ENCODE results near the gene TUBB2B. TPM values are rescaled to one million over a fixed set of nuclear protein-coding genes. Genes with fewer than 3 reads are reported as not detected.
A peak's percentile ranks its signal among the peaks of the same experiment; 100 is the strongest.
"Not testable (repeated sequence)": the region's sequence is repeated elsewhere in the genome, so short reads cannot be mapped to it uniquely, and the experiment has no call there.

The TUBB2B gene
- total and polyA plus RNA-seq, 2 donors = 4.3 to 6.8 TPM

DNA sequence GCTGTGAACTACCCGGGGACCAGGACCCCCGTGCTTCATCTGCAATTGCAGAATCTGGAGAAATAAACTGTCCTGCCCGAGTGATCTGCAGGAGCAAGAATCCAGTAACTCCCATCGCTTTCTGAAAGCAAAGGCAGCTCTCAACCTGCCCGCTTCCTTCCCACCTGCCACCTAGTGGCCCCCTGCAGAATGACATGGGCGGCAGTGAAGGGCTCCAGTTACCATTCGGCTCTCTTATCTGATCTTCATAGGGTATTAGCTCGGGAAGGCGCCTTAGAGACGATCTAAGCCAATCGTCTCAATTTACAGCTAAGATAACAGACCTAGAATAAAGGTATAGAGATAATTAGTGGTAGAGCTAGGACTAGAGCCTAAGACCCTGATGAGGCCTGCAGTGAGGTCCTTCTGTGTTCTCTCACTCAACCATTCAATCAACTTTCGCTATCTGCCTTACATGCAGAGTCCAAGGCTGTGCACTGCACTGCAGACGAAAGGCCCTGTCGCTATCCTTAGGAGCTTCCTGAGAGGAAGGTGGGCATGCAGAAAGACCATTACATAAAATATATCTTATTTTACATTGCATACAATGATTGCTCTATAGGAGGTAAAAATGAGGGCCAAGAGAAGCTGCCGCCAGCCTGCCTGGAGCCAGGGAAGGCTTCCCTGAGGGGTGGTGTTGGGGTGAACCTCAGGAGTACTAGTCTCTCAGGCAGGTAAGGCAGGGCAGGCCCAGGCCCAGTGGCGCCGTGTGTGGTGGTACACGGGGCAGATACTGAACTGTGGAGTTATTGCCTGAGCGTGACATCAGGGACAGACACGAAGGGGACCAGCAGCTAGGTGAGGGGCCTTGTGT is 24.2 kb upstream of the TUBB2B start:
- H3K9me3 ChIP-seq (ENCODE audit: control insufficient read depth in 2 of 2, insufficient read depth in 1 of 2, low read length in 1 of 2) = peaks cover 0 to 4% of the 10 kb centered on the region in 2 donors
- WGBS = 42% methylated on average over 20 of the region's 20 CpGs
- DNase-seq (ENCODE audit: low read depth in 6 of 9, low spot score in 9 of 9) = peak; percentile 48 to 85 (median 66)
- H3K27me3 ChIP-seq (ENCODE audit: control insufficient read depth in 2 of 2, insufficient read depth in 1 of 2, low read length in 1 of 2) = peaks cover 2 to 49% of the 10 kb centered on the region in 2 donors
- H3K4me1 ChIP-seq (ENCODE audit: control insufficient read depth in 2 of 2, insufficient read depth in 2 of 2, low read length in 2 of 2) = peaks cover 0 to 14% of the 10 kb centered on the region in 2 donors
- no peak overlapping the region for H3K4me3 ChIP-seq (ENCODE audit: low read length in 2 of 2)
- H3K27ac ChIP-seq (ENCODE audit: low read depth in 1 of 2, low read length in 1 of 2) = no peak overlapping the region
- H3K36me3 ChIP-seq (ENCODE audit: control insufficient read depth in 2 of 2, insufficient read depth in 2 of 2, low read length in 1 of 2) = no peaks in the 10 kb centered on the region

DNA sequence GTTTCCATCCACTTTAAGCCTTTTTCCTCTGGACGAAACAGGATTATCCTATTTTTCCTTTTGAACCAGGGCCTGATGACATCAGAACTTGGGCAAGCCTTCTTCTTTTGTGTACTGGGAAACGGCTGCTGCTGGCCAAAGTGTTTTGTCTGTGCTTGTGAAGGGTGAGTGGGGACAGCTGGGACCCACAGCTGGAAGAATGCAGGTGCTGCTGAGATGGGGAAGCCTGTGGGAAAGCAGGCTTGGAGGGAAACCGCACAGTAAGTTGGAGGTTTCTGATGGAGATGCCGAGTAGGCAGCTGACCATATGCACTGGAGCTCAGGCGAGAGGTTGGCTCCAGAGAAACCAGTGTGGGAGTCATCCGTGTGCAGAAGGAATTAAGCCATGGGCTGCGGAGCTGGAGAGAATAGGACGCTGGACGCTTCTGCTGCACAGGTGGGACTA is 22.8 kb upstream of the TUBB2B start:
- WGBS = 95% methylated on average over 9 of the region's 9 CpGs
- peaks cover 2 to 48% of the 10 kb centered on the region in 2 donors for H3K27me3 ChIP-seq (ENCODE audit: control insufficient read depth in 2 of 2, insufficient read depth in 1 of 2, low read length in 1 of 2)
- H3K4me1 ChIP-seq (ENCODE audit: control insufficient read depth in 2 of 2, insufficient read depth in 2 of 2, low read length in 2 of 2) = peaks cover 0 to 14% of the 10 kb centered on the region in 2 donors
- peaks cover 0 to 4% of the 10 kb centered on the region in 2 donors for H3K9me3 ChIP-seq (ENCODE audit: control insufficient read depth in 2 of 2, insufficient read depth in 1 of 2, low read length in 1 of 2)
- H3K36me3 ChIP-seq (ENCODE audit: control insufficient read depth in 2 of 2, insufficient read depth in 2 of 2, low read length in 1 of 2) = no peaks in the 10 kb centered on the region
- no peak overlapping the region for H3K27ac ChIP-seq (ENCODE audit: low read depth in 1 of 2, low read length in 1 of 2)
- H3K4me3 ChIP-seq (ENCODE audit: low read length in 2 of 2) = no peak overlapping the region
- DNase-seq (ENCODE audit: low read depth in 6 of 9, low spot score in 9 of 9) = no peak

DNA sequence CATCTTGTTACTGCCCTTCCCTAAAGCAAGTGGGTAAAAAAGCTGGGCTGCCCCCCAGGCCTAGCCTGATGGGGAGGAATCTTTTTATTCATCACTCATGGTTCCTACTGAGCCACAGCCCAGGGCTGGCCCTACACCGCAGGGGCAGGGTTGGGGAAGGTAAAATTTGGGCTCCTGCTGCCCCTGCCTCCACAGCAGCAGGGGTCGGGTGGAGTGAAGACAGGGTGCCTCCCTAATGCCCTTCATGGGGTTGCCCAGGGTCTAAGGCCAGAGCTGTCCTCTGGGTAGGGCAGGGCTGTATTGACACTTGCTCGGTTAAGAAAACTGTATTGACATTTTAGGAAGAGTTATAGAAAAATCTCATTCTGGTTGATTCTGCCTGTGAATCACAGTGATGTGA is 22.4 kb upstream of the TUBB2B start:
- Histone ChIP-seq H3K27me3 (ENCODE audit: control insufficient read depth in 2 of 2, insufficient read depth in 1 of 2, low read length in 1 of 2) (peaks cover 2 to 48% of the 10 kb centered on the region in 2 donors), H3K36me3 (ENCODE audit: control insufficient read depth in 2 of 2, insufficient read depth in 2 of 2, low read length in 1 of 2) (no peaks in the 10 kb centered on the region), H3K4me3 (ENCODE audit: low read length in 2 of 2) (no peak overlapping the region), H3K9me3 (ENCODE audit: control insufficient read depth in 2 of 2, insufficient read depth in 1 of 2, low read length in 1 of 2) (peaks cover 0 to 4% of the 10 kb centered on the region in 2 donors), H3K27ac (ENCODE audit: low read depth in 1 of 2, low read length in 1 of 2) (no peak overlapping the region), H3K4me1 (ENCODE audit: control insufficient read depth in 2 of 2, insufficient read depth in 2 of 2, low read length in 2 of 2) (peaks cover 0 to 14% of the 10 kb centered on the region in 2 donors)
- 96% methylated on average over 3 of the region's 3 CpGs for WGBS
- no peak for DNase-seq (ENCODE audit: low read depth in 6 of 9, low spot score in 9 of 9)

DNA sequence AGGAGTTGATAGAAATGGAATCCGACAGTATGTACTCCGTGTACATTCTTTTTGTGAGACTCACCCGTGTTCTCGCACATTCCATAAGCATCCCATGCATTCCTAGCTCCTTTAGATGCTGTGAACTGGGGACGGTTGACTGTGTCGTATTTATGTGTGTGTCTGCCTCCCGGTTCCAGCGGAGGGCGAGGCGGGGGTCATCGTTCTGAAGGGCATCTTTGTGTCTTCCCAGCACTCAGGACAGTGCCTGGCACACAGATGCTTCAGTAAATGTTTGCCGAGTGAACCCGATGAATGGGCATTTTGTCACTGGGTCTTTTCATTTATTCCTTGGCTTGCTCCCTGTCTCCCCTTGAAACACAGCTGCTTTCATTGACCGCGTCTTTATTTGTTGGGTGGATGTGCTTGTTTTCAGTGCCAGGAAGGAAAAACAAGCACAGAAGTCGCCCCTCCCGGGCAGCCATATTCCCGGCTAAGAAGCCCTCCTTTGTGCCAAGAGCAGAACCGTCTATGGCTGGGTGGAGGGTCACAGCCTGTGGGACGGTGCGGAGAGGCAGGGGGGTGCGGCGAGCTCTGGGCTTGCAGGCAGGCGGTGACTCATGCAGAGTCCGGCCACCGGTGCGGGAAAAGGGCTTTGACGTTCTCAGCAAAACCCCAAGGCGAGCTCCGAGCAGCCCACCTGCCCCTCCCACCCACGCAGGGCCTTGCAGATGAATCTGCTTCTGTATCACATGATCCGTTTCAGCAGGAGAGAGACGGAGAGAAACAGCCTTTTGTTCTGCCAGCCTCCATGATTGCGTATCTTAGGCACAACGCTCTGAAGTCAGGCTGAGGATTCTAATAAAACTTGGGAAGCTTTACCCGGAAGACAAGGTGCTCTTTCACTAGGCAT is 20.0 kb upstream of the TUBB2B start:
- 70% methylated on average over 36 of the region's 36 CpGs for WGBS
- H3K27ac ChIP-seq (ENCODE audit: low read depth in 1 of 2, low read length in 1 of 2) = no peak overlapping the region
- H3K36me3 ChIP-seq (ENCODE audit: control insufficient read depth in 2 of 2, insufficient read depth in 2 of 2, low read length in 1 of 2) = no peaks in the 10 kb centered on the region
- peak in 1 of 9 donors; percentile 43 for DNase-seq (ENCODE audit: low read depth in 6 of 9, low spot score in 9 of 9)
- H3K4me1 ChIP-seq (ENCODE audit: control insufficient read depth in 2 of 2, insufficient read depth in 2 of 2, low read length in 2 of 2) = peaks cover 0 to 14% of the 10 kb centered on the region in 2 donors
- H3K9me3 ChIP-seq (ENCODE audit: control insufficient read depth in 2 of 2, insufficient read depth in 1 of 2, low read length in 1 of 2) = no peaks in the 10 kb centered on the region
- peaks cover 2 to 59% of the 10 kb centered on the region in 2 donors for H3K27me3 ChIP-seq (ENCODE audit: control insufficient read depth in 2 of 2, insufficient read depth in 1 of 2, low read length in 1 of 2)
- H3K4me3 ChIP-seq (ENCODE audit: low read length in 2 of 2) = no peak overlapping the region

DNA sequence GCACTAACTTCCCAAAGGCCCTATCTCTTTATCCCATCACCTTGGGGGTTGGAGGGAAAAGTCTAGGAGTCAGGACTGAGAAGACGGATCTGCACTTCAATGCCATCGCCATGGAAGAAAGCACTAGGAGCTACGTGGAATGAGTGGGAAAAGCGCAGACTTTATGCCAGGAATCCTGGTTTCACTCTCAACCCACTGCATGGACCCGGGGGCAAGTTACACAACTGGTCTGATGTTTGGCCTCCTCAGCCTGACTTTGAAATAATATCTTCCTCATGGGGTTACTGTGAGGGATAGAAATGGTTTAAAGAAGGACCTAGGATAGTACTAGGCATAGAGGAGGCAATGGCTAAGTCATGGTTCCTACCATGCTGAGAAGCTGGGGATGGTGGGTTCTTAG is 17.8 kb upstream of the TUBB2B start:
- Histone ChIP-seq H3K36me3 (ENCODE audit: control insufficient read depth in 2 of 2, insufficient read depth in 2 of 2, low read length in 1 of 2) (no peaks in the 10 kb centered on the region), H3K27ac (ENCODE audit: low read depth in 1 of 2, low read length in 1 of 2) (no peak overlapping the region), H3K9me3 (ENCODE audit: control insufficient read depth in 2 of 2, insufficient read depth in 1 of 2, low read length in 1 of 2) (no peaks in the 10 kb centered on the region), H3K27me3 (ENCODE audit: control insufficient read depth in 2 of 2, insufficient read depth in 1 of 2, low read length in 1 of 2) (peaks cover 2 to 47% of the 10 kb centered on the region in 2 donors), H3K4me1 (ENCODE audit: control insufficient read depth in 2 of 2, insufficient read depth in 2 of 2, low read length in 2 of 2) (peaks cover 0 to 8% of the 10 kb centered on the region in 2 donors), H3K4me3 (ENCODE audit: low read length in 2 of 2) (no peak overlapping the region)
- no peak for DNase-seq (ENCODE audit: low read depth in 6 of 9, low spot score in 9 of 9)
- WGBS = 97% methylated on average over 5 of the region's 5 CpGs

DNA sequence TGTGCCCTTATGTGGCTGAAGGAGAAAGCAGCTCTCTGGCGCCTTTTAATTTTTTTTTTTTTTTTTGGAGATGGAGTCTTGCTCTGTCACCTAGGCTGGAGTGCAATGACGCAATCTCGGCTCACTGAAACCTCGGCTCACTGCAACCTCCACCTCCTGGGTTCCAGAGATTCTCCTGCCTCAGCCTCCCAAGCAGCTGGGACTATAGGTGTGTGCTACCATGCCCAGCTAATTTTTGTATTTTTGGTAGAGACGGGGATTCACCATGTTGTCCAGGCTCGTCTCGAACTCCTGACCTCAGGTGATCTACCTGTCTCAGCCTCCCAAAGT is 17.3 kb upstream of the TUBB2B start:
- not testable (repeated sequence) for H3K9me3 ChIP-seq (ENCODE audit: control insufficient read depth in 2 of 2, insufficient read depth in 1 of 2, low read length in 1 of 2); DNase-seq (ENCODE audit: low read depth in 6 of 9, low spot score in 9 of 9); H3K36me3 ChIP-seq (ENCODE audit: control insufficient read depth in 2 of 2, insufficient read depth in 2 of 2, low read length in 1 of 2); H3K4me3 ChIP-seq (ENCODE audit: low read length in 2 of 2); H3K4me1 ChIP-seq (ENCODE audit: control insufficient read depth in 2 of 2, insufficient read depth in 2 of 2, low read length in 2 of 2); H3K27ac ChIP-seq (ENCODE audit: low read depth in 1 of 2, low read length in 1 of 2)
- 98% methylated on average over 7 of the region's 7 CpGs for WGBS
- H3K27me3 ChIP-seq (ENCODE audit: control insufficient read depth in 2 of 2, insufficient read depth in 1 of 2, low read length in 1 of 2) = peaks cover 2 to 45% of the 10 kb centered on the region in 2 donors

DNA sequence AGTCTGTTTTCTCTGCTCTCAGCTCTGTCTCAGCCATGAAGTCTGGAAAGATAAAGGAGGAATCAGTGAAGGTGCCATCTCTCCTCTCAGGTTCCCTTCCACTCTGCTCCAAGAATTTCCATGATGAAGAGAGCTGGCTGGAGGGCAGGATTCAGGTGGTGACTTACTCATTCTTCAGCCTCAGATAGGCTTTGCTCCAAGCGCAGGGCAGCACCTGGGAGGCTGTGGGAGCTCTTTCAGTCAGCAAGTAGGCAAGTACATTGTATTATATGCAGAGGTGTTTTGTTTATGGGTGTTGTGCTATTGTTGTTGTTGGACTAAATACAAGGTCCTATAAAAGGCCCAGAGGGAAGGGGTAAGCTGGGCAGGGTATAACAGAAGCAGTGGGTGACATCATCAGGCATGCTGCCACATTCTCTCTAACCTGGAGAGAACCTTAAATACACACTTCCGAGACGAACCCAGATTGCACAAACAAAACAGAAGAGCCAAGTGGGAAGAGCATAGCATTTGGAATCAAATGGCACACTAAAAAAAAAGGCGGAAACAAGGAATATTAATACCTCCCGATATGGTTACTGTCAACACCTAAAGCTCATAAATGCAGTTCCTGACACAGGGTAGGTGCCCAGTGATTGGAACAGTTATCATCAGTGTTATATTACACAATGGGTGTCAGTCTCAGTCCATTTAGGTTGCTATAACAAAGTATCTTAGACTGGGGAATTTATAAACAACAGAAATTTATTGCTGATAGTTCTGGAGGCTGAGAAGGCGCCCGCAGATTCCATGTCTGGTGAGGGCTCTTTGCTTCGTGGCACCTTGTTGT is 16.8 kb upstream of the TUBB2B start:
- Histone ChIP-seq H3K27ac (ENCODE audit: low read depth in 1 of 2, low read length in 1 of 2) (no peak overlapping the region), H3K4me3 (ENCODE audit: low read length in 2 of 2) (no peak overlapping the region), H3K27me3 (ENCODE audit: control insufficient read depth in 2 of 2, insufficient read depth in 1 of 2, low read length in 1 of 2) (peaks cover 6 to 42% of the 10 kb centered on the region in 2 donors), H3K9me3 (ENCODE audit: control insufficient read depth in 2 of 2, insufficient read depth in 1 of 2, low read length in 1 of 2) (no peaks in the 10 kb centered on the region), H3K4me1 (ENCODE audit: control insufficient read depth in 2 of 2, insufficient read depth in 2 of 2, low read length in 2 of 2) (peaks cover 0 to 8% of the 10 kb centered on the region in 2 donors), H3K36me3 (ENCODE audit: control insufficient read depth in 2 of 2, insufficient read depth in 2 of 2, low read length in 1 of 2) (no peaks in the 10 kb centered on the region)
- DNase-seq (ENCODE audit: low read depth in 6 of 9, low spot score in 9 of 9) = no peak
- WGBS = 95% methylated on average over 8 of the region's 8 CpGs

DNA sequence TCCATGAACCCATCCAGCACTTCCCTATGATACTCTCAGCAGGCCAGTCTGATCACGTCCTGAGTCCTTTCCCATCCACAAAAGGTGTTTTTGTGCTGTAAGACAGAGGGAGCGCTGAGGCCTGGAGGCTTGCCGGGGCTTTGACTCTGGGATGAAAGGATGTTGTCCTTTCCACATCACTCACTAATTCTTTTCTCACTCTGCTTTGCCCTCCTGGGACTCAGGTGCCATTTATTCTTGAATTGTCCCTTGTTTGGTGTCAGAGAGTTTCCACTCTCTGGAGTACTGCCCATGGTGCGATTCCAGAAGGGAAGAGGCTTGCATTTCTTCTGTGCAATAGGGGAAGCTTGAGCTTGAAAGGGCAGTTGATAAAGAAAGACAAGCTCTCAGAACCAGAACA is 15.3 kb upstream of the TUBB2B start:
- no peaks in the 10 kb centered on the region for H3K36me3 ChIP-seq (ENCODE audit: control insufficient read depth in 2 of 2, insufficient read depth in 2 of 2, low read length in 1 of 2)
- DNase-seq (ENCODE audit: low read depth in 6 of 9, low spot score in 9 of 9) = no peak
- H3K27ac ChIP-seq (ENCODE audit: low read depth in 1 of 2, low read length in 1 of 2) = no peak overlapping the region
- 93% methylated on average over 4 of the region's 4 CpGs for WGBS
- no peak overlapping the region for H3K4me3 ChIP-seq (ENCODE audit: low read length in 2 of 2)
- peaks cover 0 to 4% of the 10 kb centered on the region in 2 donors for H3K4me1 ChIP-seq (ENCODE audit: control insufficient read depth in 2 of 2, insufficient read depth in 2 of 2, low read length in 2 of 2)
- H3K9me3 ChIP-seq (ENCODE audit: control insufficient read depth in 2 of 2, insufficient read depth in 1 of 2, low read length in 1 of 2) = no peaks in the 10 kb centered on the region
- H3K27me3 ChIP-seq (ENCODE audit: control insufficient read depth in 2 of 2, insufficient read depth in 1 of 2, low read length in 1 of 2) = peaks cover 4 to 41% of the 10 kb centered on the region in 2 donors

Measured in thymus (tissue), 11 donors.